ENCODE measurements around the gene SLBP.

The SLBP gene

DNA sequence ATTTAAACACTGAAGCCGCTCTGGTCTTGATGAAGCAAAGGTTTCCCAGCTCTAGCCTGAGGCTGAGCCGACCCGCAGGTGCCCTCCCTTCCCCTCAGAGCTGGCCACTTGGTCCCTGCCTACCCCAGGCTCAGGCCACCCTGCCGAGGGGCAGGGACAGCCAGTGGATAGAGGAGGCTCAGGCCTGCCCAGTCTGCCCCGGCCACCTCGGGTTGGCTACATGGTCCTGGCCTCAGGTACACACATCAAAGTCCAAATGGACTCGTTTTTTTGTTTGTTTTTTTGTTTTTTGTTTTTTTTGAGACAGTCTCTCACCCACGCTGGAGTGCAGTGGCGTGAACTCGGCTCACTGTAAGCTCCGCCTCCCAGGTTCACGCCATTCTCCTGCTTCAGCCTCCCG lies 33.0 kb upstream of the SLBP start:
- in situ Hi-C loops (cut with HindIII; ENCODE audit: low sequenced_read_pairs), result no loop called here

DNA sequence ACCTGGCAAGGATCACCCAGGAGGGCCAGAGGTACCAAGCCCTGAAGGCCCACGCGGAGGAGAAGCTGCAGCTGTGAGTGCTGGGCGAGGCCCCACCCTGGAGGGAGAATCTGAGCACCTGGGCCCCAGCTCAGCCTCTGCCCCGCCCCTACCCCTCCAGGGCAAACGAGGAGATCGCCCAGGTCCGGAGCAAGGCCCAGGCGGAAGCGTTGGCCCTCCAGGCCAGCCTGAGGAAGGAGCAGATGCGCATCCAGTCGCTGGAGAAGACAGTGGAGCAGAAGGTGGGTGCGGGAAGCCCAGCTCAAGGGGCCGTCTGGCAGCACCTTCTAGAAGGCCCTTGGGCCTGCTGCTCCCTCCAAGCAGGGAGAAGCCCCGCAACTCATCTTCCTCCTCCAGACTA lies 32.4 kb upstream of the SLBP start:
- H3K4me3 ChIP-seq (ENCODE audit: low read depth, low read length), result no peak overlapping the region
- in situ Hi-C loops (cut with HindIII; ENCODE audit: low sequenced_read_pairs), result no loop called here
- no peak for DNase-seq (ENCODE audit: low read depth, low spot score)
- TF ChIP-seq, protein P1, sequence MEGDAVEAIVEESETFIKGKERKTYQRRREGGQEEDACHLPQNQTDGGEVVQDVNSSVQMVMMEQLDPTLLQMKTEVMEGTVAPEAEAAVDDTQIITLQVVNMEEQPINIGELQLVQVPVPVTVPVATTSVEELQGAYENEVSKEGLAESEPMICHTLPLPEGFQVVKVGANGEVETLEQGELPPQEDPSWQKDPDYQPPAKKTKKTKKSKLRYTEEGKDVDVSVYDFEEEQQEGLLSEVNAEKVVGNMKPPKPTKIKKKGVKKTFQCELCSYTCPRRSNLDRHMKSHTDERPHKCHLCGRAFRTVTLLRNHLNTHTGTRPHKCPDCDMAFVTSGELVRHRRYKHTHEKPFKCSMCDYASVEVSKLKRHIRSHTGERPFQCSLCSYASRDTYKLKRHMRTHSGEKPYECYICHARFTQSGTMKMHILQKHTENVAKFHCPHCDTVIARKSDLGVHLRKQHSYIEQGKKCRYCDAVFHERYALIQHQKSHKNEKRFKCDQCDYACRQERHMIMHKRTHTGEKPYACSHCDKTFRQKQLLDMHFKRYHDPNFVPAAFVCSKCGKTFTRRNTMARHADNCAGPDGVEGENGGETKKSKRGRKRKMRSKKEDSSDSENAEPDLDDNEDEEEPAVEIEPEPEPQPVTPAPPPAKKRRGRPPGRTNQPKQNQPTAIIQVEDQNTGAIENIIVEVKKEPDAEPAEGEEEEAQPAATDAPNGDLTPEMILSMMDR (IDR thresholded peaks at IDR 0.05; ENCODE audit: low read depth, low read length), result no peak

More for the DNA sequence above, 33.0 kb upstream of the SLBP start:
- TF ChIP-seq, protein P1 (IDR thresholded peaks at IDR 0.05; ENCODE audit: low read depth, low read length), result no peak
- H3K4me3 ChIP-seq (ENCODE audit: low read depth, low read length), result no peak overlapping the region
- DNase-seq (ENCODE audit: low read depth, low spot score), result no peak

DNA sequence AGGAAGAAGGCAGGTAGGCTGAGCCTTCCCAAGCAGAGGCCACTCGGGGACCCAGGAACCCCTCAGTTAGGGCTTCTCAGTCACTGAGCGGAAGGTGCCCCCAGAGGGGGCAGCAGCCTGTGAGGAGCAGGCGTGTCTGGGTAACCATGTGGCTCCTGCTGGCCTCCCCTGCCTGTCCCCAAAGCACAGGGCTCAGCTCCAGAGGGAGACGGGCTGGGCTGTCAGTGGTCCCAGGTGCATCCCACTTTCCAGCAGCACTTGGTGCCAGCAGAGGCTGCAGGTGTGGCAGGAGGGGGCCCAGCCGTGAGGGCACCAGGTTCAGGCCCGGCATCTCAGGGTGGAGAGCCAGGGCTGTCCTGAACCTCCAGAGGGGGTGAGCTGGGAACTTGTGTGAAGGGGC lies 31.9 kb upstream of the SLBP start:
- no peak for DNase-seq (ENCODE audit: low read depth, low spot score)
- no peak overlapping the region for H3K4me3 ChIP-seq (ENCODE audit: low read depth, low read length)
- in situ Hi-C loops (cut with HindIII; ENCODE audit: low sequenced_read_pairs), result no loop called here
- TF ChIP-seq, protein P1 (IDR thresholded peaks at IDR 0.05; ENCODE audit: low read depth, low read length), result no peak

DNA sequence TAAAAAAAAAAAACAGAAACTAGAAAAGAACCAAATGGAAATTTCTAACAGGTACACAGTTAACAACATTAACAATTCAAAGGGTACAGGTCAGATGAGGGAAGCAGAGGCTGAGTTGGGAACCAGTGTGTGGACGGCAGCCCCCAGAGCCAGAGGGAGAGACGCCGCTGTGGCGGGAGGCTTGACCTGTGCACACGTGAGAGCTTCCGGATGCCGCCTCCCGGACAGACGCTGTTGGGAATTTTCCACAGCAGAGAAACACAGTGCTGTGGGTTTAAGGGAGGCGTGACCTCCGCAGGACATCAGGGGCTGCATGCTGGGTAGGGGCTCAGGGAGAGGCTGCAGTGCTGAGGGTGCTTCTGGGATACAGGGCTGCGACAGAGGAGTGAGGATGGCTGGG lies 31.4 kb upstream of the SLBP start:
- TF ChIP-seq, protein P1 (IDR thresholded peaks at IDR 0.05; ENCODE audit: low read depth, low read length), result no peak
- in situ Hi-C loops (cut with HindIII; ENCODE audit: low sequenced_read_pairs), result no loop called here
- no peak for DNase-seq (ENCODE audit: low read depth, low spot score)
- no peak overlapping the region for H3K4me3 ChIP-seq (ENCODE audit: low read depth, low read length)

DNA sequence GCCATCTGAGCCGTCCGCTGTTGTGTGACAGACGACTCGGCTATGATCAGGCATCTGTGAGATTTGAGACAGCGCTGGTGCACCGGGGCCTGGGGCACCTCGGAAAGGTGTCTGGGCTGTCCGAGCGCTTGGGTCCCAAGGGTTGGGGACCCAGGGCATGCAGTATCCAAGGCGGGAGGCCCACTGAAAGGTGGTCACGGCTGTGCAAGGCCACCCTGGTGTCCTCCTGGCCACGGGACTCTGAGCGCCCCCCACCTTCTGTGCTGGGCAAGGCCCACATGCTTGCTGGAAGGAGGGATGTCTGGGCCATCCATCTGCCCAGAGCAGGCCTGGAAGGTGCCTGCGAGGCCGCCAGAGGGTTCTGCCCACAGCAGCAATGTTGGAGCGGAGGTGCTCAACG lies 29.1 kb upstream of the SLBP start:
- in situ Hi-C loops (cut with HindIII; ENCODE audit: low sequenced_read_pairs), result no loop called here
- TF ChIP-seq, protein P1 (IDR thresholded peaks at IDR 0.05; ENCODE audit: low read depth, low read length), result no peak
- DNase-seq (ENCODE audit: low read depth, low spot score), result no peak

DNA sequence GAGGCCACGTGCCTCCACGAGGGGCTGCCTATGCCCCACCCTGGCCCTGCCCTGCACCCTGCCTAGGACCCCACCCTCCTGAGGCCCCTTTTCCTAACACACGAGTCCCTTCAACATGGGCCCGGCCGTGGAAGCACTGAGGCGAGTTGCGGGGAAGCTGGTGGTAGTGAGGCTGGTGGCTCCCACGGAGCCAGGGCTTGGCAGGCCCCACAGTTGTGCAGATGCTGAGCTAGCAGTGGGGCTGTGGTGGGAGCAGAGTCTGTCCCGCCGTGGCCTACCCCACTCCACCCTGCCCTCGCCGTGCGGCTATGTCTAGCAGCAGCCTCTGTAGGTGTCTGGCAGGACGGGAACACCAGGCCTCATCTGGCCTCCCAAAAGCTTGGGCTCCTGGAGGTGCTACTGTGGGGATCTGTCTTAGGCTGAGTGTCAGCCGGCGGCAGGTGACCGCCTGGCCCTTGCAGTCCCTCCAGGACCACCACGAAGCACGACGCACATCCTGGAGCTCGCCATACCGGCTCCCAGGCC lies 28.0 kb upstream of the SLBP start:
- DNase-seq (ENCODE audit: low read depth, low spot score), result no peak
- TF ChIP-seq, protein P1 (IDR thresholded peaks at IDR 0.05; ENCODE audit: low read depth, low read length), result no peak
- in situ Hi-C loops (cut with HindIII; ENCODE audit: low sequenced_read_pairs), result no loop called here
- H3K4me3 ChIP-seq (ENCODE audit: low read depth, low read length), result no peak overlapping the region

More for the DNA sequence above, 29.1 kb upstream of the SLBP start:
- no peak overlapping the region for H3K4me3 ChIP-seq (ENCODE audit: low read depth, low read length)

DNA sequence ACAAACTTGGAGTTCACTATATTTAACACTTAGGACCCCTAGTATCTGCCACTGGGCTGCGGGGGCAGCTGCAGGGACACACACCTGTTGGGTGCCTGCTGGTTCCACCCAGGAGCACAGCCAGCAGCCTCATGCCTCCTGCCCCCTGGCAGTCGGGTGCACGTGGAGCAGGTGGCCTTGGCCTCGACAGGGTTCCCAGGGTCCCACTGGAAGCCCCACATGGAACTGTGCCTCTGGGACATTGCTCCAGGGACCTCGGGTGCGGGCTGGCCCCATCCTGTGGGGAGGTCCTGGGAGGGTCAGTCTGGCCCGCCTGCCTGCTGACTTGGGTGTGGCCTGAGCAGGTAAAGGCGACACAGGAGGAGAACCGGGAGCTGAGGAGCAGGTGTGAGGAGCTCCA lies 27.2 kb upstream of the SLBP start:
- in situ Hi-C loops (cut with HindIII; ENCODE audit: low sequenced_read_pairs), result no loop called here
- H3K4me3 ChIP-seq (ENCODE audit: low read depth, low read length), result no peak overlapping the region
- DNase-seq (ENCODE audit: low read depth, low spot score), result no peak
- TF ChIP-seq, protein P1 (IDR thresholded peaks at IDR 0.05; ENCODE audit: low read depth, low read length), result no peak

Data from astrocyte of the spinal cord (primary cell).